Lung microvascular endothelial cell (primary cell): ENCODE measurements around the gene HNF1A. TPM values are rescaled to one million over a fixed set of nuclear protein-coding genes. Genes with fewer than 3 reads are reported as not detected.
A peak's percentile ranks its signal among the peaks of the same experiment; 100 is the strongest.

ENCODE experiments used
- DNase-seq, 2 donors: peaks; one replicate each; pipeline versions ENCODE4 v3.0.0 to v3.0.0-alpha.2; 2010; ENCODE audit warnings: low read depth in 2 of 2
- total RNA-seq: library from RNA; depleted of rRNA; stranded (reverse); fragments of >200 nt; gene quantifications from 2 replicates; pipeline ENCODE4 v1.2.1, GENCODE V29; 2014

HNF1A gene
- total RNA-seq, 1 donor from 2014 or later, result not detected

DNA sequence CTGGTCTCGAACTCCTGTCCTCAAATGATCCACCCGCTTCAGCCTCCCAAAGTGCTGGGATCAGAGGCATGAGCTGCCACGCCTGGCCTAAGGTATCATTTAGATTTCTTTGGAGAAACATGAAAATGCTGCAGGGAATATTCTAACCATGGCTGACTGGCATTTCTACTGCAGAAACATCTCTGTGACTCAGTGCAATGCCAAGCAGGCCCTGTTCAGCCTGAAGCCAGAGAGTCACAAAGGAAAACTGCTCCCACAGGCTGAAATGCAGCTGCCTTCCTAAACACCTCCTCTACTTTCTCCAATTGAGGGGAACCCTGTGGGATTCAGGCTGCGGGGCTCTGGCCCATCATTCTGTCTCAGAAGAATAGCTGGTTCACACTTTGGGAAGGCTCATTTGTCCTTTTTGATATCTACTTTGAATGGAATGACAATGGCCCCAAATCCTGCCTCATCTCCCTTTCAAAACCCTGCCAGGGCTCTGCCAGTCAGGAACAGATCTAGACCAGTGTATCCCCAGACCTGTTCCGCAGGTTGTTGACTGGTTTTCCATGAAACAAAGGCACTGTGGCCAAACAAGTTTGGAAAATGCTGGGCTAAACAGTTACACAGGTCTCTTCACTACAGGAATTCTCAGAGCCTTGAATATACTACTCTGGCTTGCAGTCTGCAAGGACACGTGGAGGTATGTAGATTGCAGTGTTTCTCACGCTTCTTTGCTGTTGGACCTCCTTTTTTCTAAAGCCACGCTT lies 30.2 kb downstream of the HNF1A start:
- no peak for DNase-seq

DNA sequence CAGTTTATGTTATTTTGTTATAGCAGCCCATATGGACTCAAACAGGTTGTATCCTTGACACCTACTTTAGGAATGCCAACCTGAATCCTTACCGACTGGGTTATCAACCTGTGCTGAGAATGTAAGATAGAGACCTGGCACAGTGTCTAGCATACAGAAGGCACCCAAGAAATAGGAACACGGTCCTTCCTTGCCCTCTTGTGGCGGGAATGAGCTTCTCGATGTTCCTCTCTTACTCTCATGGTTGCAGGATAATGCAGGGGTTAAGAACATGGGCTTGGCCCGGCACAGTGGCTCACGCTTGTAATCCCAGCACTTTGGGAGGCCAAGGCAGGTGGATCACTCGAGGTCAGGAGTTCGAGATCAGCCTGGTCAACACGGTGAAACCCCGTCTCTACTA lies 31.4 kb downstream of the HNF1A start:
- no peak for DNase-seq

GRCh38 chr12:121010860-121011259 lies 32.5 kb downstream of the HNF1A start:
- DNase-seq, result no peak

DNA sequence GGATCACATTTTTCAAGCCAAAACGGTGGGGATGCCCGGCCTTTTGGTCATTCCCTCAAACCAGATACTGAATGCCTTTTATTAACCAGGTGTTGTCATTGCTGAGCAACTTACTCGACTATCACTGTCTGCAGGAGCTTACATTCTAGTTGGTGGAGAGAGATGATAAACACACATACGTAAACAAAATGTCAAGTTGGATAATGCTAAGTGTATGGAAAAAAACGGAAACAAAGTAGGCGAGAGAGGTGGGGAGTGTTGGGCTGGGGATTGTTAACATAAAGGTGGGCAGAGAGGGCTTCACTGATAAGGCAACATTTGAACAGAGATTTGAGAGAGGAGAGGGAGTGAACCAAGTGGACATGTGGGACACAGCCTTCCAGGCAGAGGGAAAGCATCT lies 33.5 kb downstream of the HNF1A start:
- DNase-seq, result no peak

- DNase-seq, result no peak
These were observed 35.4 kb downstream of the HNF1A start for GRCh38 chr12:121013715-121014114.

DNA sequence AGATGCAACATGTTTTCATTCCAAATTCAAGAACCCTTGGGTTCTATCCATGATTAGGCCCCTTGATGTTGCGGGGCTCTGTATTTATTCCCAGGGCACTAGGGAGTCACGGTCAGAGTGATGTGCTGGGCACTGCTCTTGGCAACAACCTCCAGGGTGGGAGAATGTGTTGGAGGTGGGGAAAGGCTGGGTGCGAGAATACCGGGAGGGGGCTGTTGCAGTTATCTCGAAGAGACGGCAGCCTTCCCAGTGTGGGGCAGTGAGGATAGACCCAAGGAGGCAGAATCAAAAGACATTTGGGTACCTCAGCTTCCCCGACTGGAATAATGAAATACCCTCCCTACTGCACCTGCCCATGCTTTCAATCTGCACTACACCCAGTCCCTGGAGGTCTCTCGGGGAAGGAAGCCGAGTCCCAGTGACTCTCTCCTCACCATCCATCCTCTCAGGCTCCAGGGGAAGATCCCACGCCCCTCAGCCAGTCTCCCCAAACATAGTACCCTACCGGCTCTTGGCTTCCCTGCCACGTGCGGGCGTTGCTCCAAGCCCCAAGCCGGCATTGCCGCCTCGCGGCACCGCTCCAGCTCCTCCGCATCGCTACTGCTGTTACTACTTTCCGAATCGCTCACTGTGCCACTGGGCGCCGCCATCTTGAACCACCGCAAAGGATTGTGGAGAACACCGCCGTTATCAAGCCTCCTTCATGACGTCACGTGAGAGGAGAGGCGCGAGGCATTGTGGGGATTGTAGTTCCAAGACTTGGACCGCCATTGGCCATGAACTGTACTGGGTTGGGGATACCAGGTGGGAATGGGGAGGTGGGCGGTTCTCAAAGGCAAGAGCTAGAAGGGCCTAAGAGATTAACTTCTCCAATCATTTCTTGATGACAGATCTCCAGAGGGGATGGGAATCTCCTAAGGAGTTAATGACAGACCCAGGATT lies 37.8 kb downstream of the HNF1A start, which contains the start of gene C12orf43:
TSS of gene C12orf43 (minus strand) at position 663 of the 942 bp plus-strand sequence. CDS start at position 650, 13 bp downstream.
- peak; percentile 92 to 93 for DNase-seq

- DNase-seq, result no peak
These were observed 39.7 kb downstream of the HNF1A start for GRCh38 chr12:121017966-121018491.

DNA sequence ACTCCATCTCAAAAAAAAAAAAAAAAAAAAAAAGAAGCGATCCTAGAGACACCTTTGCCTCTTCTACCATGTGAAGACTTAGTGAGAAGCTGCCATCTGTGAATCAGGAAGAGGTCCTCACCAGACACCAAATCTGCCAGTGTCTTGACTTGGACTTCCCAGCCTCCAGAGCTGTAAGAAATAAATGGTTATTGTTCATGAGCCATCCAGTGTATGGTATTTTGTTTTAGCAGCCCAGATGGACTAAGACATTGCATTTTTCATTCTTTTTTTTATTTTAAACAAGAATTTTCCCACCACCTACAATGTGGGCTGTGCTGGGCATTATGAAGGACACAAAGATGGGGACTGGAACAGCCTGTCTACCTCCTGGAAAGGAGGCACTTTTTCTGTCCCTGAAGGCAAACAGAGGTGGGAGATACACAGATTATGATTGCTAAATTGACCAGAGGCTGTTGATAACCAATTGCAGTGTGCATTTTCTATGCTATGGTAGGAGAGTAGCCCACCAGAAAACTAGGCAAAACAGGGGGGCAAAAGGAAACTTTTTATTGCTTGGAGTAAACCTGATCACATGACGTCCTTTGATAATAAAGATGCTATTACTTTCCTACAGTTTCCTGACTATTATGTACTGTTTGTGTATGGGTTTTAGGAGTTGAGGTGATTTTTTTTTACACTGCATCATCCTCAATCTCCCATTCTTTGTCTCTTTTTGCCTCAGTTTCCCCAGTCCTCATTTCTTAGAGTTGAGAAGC lies 40.7 kb downstream of the HNF1A start:
- DNase-seq, result no peak

- DNase-seq, result no peak
These were observed 43.4 kb downstream of the HNF1A start for GRCh38 chr12:121021754-121022153.

DNA sequence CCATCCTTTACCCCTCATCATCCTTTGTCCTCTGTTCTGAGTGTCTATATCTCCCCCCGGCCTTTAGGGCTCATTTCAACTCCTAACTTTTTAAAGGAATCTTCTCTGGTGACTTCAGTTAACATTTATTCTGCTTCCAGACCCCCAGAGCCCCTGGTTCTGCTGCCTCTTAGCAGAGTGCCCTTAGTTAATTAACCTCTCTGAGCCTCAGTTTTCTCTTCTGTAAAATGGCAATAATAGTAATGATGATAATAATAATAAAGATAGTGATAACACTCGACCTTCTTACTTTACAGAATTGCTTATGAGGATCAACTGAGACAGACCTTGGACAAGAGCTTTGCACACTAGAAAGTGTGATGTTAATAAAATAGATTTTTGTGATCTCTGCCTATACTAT lies 44.4 kb downstream of the HNF1A start:
- no peak for DNase-seq

- DNase-seq, result no peak
These were observed 45.5 kb downstream of the HNF1A start for GRCh38 chr12:121023799-121024198.

- no peak for DNase-seq
These were observed 47.3 kb downstream of the HNF1A start for GRCh38 chr12:121025442-121026226.

GRCh38 chr12:121026274-121027045 lies 48.1 kb downstream of the HNF1A start:
- no peak for DNase-seq

- no peak for DNase-seq
These were observed 52.4 kb downstream of the HNF1A start for GRCh38 chr12:121030576-121031212.

GRCh38 chr12:121033625-121034349 lies 55.4 kb downstream of the HNF1A start:
- peak in 1 of 2 donors; percentile 24 for DNase-seq

DNA sequence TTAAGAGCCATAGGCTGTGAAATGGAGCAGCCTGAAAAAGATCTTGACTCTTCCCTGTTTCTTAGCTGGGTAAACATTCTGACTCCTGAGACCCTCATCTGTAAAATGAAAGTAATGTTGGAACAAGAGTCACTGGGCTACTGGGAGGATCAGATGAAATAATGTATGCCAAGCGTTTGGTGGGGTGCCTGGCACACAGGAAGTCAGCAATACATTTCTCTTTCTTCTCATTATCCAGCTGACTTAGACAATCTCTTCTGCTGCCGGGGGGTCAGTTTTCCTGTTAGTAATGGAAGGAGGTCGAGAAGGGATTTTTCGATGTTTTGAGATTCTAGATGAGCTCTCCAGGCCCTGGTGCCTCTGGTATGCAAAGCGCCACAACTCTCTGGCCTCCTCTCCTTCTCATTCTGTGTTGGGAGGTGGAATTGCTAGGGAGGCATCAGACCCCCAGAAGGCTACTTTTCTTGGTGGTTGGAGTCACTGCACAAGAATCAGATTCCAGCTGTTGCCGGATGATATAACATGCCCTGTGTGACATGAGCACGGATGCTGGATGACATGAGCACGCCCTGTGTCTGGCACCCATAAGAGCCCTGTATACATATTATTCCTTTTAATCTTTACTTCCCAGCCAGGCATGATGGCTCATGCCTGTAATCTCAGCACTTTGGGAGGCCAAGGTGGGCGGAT lies 56.4 kb downstream of the HNF1A start:
- DNase-seq, result no peak

DNA sequence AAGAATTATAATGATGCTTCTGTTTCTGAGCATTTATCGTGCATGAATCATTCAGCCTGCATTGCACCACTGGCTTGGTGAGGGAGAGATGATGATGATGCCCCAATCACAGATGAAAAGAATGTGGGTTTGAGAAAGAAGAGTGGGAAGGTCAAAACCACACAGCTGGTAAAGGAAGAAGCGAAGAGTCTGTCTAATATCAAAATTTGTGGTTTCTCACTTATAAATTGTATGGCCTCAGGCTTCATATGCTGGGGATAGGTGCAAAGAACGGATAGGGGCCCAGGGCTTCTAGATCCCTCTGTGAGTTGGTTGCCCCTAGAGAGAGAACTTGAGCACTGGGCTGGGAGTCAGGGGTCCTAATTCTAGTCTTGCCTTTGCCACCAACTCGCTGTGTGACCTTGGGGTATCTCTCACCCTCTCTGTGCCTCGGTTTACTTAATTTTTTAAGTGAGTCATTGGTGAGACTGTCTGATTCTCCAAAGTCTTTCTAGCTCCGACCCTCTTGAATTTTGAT lies 58.5 kb downstream of the HNF1A start:
- DNase-seq, result no peak
